ENCODE data around the gene RAP1GAP. TPM values are rescaled to one million over a fixed set of nuclear protein-coding genes. Genes with fewer than 3 reads are reported as not detected.
A peak's percentile ranks its signal among the peaks of the same experiment; 100 is the strongest.

Gene RAP1GAP
- total and polyA plus RNA-seq, 4 donors: 5.6 to 64.7 (median 28.0) TPM

DNA sequence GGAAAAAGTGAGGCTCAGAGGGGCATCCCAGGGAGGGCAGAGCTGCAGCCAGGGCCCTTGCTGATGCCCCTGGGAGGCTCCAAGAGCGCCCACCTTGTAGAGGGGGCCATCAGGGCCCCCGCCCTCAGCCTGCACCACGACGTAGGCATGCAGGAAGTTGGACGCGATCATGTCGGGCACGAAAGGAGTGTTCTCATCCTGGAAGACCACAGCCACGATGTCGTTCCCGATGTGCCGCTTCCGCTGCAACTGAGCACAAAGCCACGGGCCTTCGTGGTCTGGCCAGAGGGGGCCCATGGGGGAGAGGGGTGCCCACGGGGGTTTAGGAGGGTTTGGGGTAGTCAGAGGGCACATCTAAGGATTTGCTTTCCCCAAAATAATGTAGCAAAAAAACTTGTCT is 59.1 kb downstream of the RAP1GAP start:
- no peak for DNase-seq
- no peak for ATAC-seq (ENCODE audit: insufficient read depth, low FRiP score)
- H3K36me3 ChIP-seq (ENCODE audit: control insufficient read depth in 4 of 4, insufficient read depth in 4 of 4, low read length in 4 of 4): no peaks in the 10 kb centered on the region
- TF ChIP-seq, protein P1, sequence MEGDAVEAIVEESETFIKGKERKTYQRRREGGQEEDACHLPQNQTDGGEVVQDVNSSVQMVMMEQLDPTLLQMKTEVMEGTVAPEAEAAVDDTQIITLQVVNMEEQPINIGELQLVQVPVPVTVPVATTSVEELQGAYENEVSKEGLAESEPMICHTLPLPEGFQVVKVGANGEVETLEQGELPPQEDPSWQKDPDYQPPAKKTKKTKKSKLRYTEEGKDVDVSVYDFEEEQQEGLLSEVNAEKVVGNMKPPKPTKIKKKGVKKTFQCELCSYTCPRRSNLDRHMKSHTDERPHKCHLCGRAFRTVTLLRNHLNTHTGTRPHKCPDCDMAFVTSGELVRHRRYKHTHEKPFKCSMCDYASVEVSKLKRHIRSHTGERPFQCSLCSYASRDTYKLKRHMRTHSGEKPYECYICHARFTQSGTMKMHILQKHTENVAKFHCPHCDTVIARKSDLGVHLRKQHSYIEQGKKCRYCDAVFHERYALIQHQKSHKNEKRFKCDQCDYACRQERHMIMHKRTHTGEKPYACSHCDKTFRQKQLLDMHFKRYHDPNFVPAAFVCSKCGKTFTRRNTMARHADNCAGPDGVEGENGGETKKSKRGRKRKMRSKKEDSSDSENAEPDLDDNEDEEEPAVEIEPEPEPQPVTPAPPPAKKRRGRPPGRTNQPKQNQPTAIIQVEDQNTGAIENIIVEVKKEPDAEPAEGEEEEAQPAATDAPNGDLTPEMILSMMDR (IDR thresholded peaks at IDR 0.05; ENCODE audit: control extremely low read depth, extremely low read depth): no peak
- no peak overlapping the region for H3K27ac ChIP-seq (ENCODE audit: low read depth in 1 of 2, low read length in 1 of 2)
- 56 to 61% methylated on average over 16 of the region's 16 CpGs for WGBS, 2 donors
- H3K4me3 ChIP-seq: no peak overlapping the region
- H3K9ac ChIP-seq (ENCODE audit: insufficient read depth in 1 of 2, low read length in 2 of 2): no peak overlapping the region
- peaks cover 0 to 4% (median 0%) of the 10 kb centered on the region in 5 donors for H3K4me1 ChIP-seq (ENCODE audit: control insufficient read depth in 5 of 5, insufficient read depth in 5 of 5, low read length in 5 of 5)
- H3K27me3 ChIP-seq (ENCODE audit: control insufficient read depth in 3 of 3, insufficient read depth in 3 of 3, low read length in 2 of 3): no peaks in the 10 kb centered on the region
- no peaks in the 10 kb centered on the region for H3K9me3 ChIP-seq (ENCODE audit: control insufficient read depth in 4 of 4, insufficient read depth in 3 of 4, low read length in 3 of 4)

DNA sequence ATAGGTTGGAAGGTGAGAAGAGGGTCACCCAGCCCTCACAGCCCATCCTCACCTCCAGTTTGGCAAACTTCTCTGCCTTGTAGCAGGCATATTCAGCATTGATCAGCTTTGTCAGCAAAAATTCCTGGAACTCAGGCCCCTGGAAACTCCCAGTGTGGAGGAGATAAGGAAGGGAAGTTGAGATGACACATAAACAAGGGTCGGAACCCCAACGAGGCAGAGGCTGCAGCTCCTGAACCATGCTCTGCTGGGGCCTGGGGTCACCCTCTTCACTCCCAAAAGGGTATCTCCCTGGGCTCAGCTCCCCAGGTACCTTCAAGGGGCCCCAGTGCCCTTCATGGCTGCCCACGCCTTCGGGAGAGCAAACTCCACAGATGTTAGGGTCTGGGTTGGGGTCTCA is 60.4 kb downstream of the RAP1GAP start:
- Histone ChIP-seq H3K36me3 (ENCODE audit: control insufficient read depth in 4 of 4, insufficient read depth in 4 of 4, low read length in 4 of 4) (no peaks in the 10 kb centered on the region), H3K9me3 (ENCODE audit: control insufficient read depth in 4 of 4, insufficient read depth in 3 of 4, low read length in 3 of 4) (peaks cover 0 to 2% (median 0%) of the 10 kb centered on the region in 4 donors), H3K4me3 (no peak overlapping the region), H3K27ac (ENCODE audit: low read depth in 1 of 2, low read length in 1 of 2) (no peak overlapping the region), H3K4me1 (ENCODE audit: control insufficient read depth in 5 of 5, insufficient read depth in 5 of 5, low read length in 5 of 5) (peaks cover 0 to 4% (median 0%) of the 10 kb centered on the region in 5 donors), H3K9ac (ENCODE audit: insufficient read depth in 1 of 2, low read length in 2 of 2) (no peak overlapping the region), H3K27me3 (ENCODE audit: control insufficient read depth in 3 of 3, insufficient read depth in 3 of 3, low read length in 2 of 3) (no peaks in the 10 kb centered on the region)
- ATAC-seq (ENCODE audit: insufficient read depth, low FRiP score): no peak
- WGBS, 2 donors: 58 to 63% methylated on average over 4 of the region's 4 CpGs
- no peak for DNase-seq
- TF ChIP-seq, protein P1 (IDR thresholded peaks at IDR 0.05; ENCODE audit: control extremely low read depth, extremely low read depth): no peak

DNA sequence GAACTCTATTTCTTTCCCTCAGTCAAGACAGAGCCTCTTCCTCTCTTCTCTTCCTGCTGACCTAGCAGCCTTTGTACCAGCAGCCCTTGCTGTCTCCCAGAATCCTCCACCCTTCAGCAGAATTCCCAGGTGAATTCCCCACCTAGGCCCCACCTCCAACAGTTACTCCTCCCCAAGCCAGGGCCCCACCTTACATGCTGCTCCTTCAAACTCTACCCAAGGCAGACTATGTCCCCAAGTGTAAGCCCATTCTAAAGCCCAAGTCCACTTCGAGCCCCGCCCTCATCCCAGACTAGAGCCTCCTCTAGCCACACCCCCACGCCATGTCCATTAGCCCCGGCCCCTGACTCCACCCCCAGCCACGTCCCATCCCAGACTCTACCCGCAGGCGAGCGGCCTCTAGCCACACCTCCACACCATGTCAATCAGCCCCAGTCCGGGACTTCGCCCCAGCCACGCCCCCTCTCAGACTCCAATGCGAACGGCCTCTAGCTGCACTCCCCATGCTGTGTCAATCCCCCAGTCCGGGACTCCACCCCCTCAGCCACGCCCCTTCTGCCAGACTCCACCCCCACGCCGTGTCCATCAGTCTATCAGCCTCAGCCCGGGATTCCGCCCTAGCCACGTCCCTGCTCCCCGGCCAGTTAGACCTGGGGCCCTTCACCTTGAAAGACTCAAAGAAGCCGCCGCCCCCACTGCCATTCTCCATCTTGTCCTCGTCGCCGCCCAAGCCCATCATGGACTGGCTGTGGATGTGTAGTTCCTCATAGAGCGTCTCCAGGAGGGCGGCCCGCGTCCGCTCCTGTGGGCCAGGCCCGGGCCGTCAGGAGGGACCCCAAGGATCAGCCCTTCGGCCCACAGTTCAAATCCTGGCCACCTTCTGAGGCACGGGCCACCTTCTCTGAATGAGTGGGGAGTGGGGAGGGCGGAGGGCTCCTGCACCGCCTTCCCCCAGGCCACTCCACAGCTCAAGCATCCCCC is 61.3 kb downstream of the RAP1GAP start:
- peaks cover 0 to 4% (median 0%) of the 10 kb centered on the region in 5 donors for H3K4me1 ChIP-seq (ENCODE audit: control insufficient read depth in 5 of 5, insufficient read depth in 5 of 5, low read length in 5 of 5)
- ATAC-seq (ENCODE audit: insufficient read depth, low FRiP score): peak; percentile 89
- H3K9ac ChIP-seq (ENCODE audit: insufficient read depth in 1 of 2, low read length in 2 of 2): no peak overlapping the region
- H3K36me3 ChIP-seq (ENCODE audit: control insufficient read depth in 4 of 4, insufficient read depth in 4 of 4, low read length in 4 of 4): no peaks in the 10 kb centered on the region
- no peak overlapping the region for H3K4me3 ChIP-seq
- WGBS, 2 donors: 40% methylated on average over 36 to 37 of the region's 37 CpGs
- TF ChIP-seq, protein P1 (IDR thresholded peaks at IDR 0.05; ENCODE audit: control extremely low read depth, extremely low read depth): no peak
- peaks cover 0 to 2% (median 0%) of the 10 kb centered on the region in 4 donors for H3K9me3 ChIP-seq (ENCODE audit: control insufficient read depth in 4 of 4, insufficient read depth in 3 of 4, low read length in 3 of 4)
- no peak overlapping the region for H3K27ac ChIP-seq (ENCODE audit: low read depth in 1 of 2, low read length in 1 of 2)
- no peaks in the 10 kb centered on the region for H3K27me3 ChIP-seq (ENCODE audit: control insufficient read depth in 3 of 3, insufficient read depth in 3 of 3, low read length in 2 of 3)
- peak; percentile 76 to 88 (median 83) for DNase-seq
